Neuron (in vitro differentiated cells): ENCODE data around the gene SPC25.
A peak's percentile ranks its signal among the peaks of the same experiment; 100 is the strongest.
"Not testable (repeated sequence)": the region's sequence is repeated elsewhere in the genome, so short reads cannot be mapped to it uniquely, and the experiment has no call there.

ENCODE experiments used
- H2AFZ ChIP-seq: one replicate; pipeline ENCODE4 v1.6.1; 2013; ENCODE audit warnings: low read depth, mild to moderate bottlenecking, inconsistent platforms, low read length, moderate library complexity
- H3K27me3 ChIP-seq: one replicate; pipeline ENCODE4 v1.6.1; 2013; ENCODE audit warnings: low read length; ENCODE audit not compliant: insufficient read depth
- H3K36me3 ChIP-seq: one replicate; pipeline ENCODE4 v1.6.1; 2013; ENCODE audit warnings: low read length; ENCODE audit not compliant: insufficient read depth
- H3K4me1 ChIP-seq: one replicate; pipeline ENCODE4 v1.6.1; 2013; ENCODE audit warnings: low read length; ENCODE audit not compliant: insufficient read depth
- H3K4me3 ChIP-seq: 2 replicates; pipeline ENCODE4 v1.5.1; 2013; ENCODE audit warnings: mild to moderate bottlenecking, low read length, moderate library complexity
- H3K9me3 ChIP-seq: one replicate; pipeline ENCODE4 v1.6.1; 2013; ENCODE audit warnings: low read length

SPC25 gene, protein sequence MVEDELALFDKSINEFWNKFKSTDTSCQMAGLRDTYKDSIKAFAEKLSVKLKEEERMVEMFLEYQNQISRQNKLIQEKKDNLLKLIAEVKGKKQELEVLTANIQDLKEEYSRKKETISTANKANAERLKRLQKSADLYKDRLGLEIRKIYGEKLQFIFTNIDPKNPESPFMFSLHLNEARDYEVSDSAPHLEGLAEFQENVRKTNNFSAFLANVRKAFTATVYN

DNA sequence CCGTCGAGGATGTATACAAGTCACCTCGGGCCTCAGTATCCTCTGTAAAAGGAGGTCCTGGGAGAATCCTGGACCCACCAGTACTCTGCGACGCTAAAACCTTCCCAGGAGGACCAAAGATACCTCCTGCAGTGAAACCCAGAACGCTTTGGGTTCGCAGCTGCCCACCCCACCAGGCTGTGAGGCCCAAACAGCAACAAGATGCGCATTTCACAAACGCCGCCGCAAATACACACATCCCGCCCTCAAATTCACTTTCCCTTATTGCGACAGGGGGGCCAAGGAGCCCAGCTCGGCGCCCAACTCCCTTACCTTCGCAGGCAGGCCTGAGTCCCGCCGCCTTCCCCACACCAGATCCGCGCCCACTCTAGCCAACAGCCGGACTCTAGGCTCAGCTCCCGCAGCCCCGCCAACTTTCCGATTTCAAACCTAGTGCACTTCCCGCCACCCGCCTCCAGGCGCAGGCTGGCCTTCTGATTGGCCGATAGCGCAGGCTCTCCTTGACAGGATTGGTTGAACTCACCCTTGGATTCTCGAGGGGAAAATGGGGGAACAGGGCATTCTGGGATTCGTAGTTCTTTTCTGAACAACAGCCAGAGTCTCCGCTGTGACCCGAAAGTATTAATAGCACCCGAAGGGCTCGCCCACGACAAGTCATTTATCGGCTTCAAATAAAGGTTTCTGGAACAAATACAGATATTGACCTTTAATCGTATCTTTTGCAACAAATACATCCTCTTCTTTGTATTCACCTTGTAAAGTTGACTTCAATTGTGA lies at the start of gene SPC25:
TSS of gene SPC25 (minus strand) at position 425 of the 777 bp plus-strand sequence. CDS start 911 bp downstream, outside the sequence.
- Histone ChIP-seq H2AFZ (peak within 1 kb of the TSS; percentile 99), H3K4me3 (peak within 1 kb of the TSS; percentile 85), H3K27me3 (peaks cover 16% of the 10 kb centered on the region), H3K9me3 (no peaks in the 10 kb centered on the region), H3K4me1 (peaks cover 11% of the 10 kb centered on the region), H3K36me3 (peaks cover 15% of the 10 kb centered on the region)

DNA sequence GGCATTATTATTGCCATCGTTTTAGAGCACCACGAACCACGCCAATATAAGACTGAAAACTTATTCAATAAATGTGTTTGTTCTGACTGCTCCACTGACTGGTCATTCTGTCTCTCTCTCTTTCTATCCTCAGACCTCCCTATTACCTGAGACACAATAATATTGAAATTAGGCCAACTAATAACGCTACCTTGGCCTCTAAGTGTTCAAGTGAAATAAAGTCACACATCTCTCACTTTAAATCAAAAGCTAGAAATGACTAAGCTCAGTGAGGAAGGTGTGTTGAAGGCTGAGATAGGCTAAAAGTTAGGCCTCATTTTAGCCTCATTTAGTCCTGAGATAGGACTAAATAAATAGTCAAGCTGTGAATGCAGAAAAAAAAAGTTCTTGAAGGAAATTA lies 49.7 kb upstream of the SPC25 start:
- Histone ChIP-seq H3K4me3 (no peak overlapping the region), H3K9me3 (no peaks in the 10 kb centered on the region), H3K4me1 (peaks cover 4% of the 10 kb centered on the region), H3K27me3 (no peaks in the 10 kb centered on the region), H3K36me3 (no peaks in the 10 kb centered on the region), H2AFZ (no peak overlapping the region)

DNA sequence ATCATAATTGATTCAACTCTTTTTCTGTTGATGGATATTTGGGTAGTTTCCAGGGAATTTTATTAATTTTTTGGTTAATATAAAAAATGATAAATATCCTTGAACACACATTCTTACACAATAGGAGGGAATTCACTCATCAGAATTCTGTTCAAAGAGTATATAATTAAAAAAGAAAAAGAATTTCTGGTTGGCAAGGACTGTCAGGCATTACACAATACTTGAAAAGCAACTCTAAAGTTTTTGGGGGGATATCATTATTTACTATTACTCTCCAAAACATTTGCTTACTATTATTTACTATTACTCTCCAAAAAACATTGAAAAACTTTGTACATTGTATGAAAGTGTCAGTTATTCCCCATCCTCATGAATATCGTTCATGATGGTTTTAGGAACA lies 48.8 kb upstream of the SPC25 start:
- Histone ChIP-seq H3K4me3 (no peak overlapping the region), H3K9me3 (no peaks in the 10 kb centered on the region), H3K27me3 (no peaks in the 10 kb centered on the region), H3K4me1 (peaks cover 13% of the 10 kb centered on the region), H2AFZ (no peak overlapping the region), H3K36me3 (no peaks in the 10 kb centered on the region)

DNA sequence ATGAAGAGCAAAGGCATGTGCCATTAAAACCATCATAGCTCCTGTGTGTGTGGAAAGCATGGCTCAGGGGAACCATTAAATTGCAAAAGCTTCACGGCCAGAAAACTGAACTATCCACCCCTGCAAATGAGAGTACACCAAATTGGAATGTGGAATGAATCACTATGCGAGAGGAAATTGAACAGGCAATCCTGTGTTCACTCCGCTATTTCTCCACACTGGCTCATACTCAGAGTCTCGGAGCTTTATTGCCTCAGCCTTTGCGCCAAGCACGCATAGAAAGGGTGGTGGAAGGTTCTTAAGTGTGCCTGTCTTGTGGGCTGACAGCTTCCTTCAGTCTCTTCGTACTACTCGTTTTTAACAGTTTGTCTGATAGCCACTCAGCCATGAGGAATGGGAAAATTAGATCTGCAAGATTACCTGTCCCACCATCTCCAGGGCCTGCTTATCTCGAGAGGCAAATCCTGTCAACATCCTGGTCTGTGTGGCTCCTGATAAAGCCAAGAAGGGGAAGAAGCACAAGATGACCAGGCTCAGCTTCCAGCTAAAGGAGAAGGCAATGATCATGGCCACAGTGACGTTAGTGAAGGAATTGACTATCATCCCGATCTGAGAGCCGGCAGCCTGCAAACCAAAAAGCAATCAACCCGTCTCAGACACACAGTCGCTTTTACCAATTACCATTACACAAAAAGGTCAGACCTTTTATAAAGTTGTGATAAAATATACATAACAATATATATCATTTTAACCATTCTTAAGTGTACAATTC lies 45.8 kb upstream of the SPC25 start:
- H3K27me3 ChIP-seq: no peaks in the 10 kb centered on the region
- no peak overlapping the region for H2AFZ ChIP-seq
- H3K9me3 ChIP-seq: no peaks in the 10 kb centered on the region
- peaks cover 14% of the 10 kb centered on the region for H3K4me1 ChIP-seq
- no peak overlapping the region for H3K4me3 ChIP-seq
- H3K36me3 ChIP-seq: no peaks in the 10 kb centered on the region

DNA sequence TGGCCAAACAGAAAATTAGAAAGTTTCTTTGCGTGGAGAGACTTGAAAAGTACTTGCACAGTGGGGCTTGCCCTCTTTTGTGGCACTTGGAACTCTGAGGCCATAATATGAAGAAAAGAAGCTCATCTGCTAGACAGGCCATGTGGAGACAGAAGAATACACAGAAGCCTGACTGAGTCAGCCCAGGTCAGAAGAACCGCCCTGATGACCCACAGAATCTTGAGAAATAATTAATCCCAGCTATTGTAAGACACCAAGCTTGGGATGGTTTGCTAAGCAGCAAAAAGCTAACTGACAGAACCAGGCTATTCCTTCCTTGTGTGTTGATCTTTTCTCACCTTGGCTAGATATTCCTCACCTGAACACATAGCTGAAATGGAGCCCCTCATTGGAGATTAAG lies 44.6 kb upstream of the SPC25 start:
- Histone ChIP-seq H3K27me3 (no peaks in the 10 kb centered on the region), H3K9me3 (no peaks in the 10 kb centered on the region), H3K4me3 (no peak overlapping the region), H2AFZ (no peak overlapping the region), H3K36me3 (no peaks in the 10 kb centered on the region), H3K4me1 (peaks cover 14% of the 10 kb centered on the region)

DNA sequence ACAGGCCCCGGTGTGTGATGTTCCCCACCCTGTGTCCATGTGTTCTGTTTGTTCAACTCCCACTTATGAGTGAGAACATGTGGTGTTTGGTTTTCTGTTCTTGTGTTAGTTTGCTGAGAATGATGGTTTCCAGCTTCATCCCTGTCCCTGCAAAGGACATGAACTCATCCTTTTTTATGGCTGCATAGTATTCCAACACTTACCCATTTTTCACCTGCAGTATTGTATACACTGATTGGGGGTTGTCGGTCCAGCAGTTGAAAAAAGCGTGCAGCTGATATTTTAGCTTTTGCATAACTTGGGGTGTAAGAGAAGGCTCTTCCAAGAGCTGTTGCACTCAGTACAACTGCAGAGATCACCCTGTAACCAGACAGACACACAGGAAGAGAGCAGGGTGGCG lies 41.9 kb upstream of the SPC25 start:
- not testable (repeated sequence) for H3K4me3 ChIP-seq, H3K36me3 ChIP-seq, H3K9me3 ChIP-seq, H2AFZ ChIP-seq, H3K27me3 ChIP-seq
- H3K4me1 ChIP-seq: peaks cover 14% of the 10 kb centered on the region

DNA sequence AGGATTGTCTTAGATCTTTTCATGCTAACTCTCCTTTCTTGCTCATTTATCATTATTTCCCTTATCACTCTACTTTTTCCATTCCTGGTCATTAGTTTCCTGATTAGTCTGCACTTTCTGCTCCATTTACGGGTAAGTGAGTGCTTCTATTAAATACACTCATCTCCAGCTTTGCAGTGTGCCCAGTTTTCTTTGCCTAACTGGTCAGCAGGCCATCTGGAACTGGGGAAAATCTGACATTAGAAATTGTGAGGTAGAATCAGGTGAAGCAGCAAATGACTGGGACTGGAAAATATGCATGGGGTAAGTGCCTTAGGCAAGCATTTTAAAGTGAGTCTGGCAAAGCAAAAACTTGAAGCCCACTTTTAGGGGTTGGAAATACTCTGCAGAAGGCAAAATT lies 40.0 kb upstream of the SPC25 start:
- Histone ChIP-seq H3K27me3 (no peaks in the 10 kb centered on the region), H2AFZ (no peak overlapping the region), H3K4me3 (no peak overlapping the region), H3K36me3 (no peaks in the 10 kb centered on the region), H3K9me3 (no peaks in the 10 kb centered on the region), H3K4me1 (peaks cover 13% of the 10 kb centered on the region)

DNA sequence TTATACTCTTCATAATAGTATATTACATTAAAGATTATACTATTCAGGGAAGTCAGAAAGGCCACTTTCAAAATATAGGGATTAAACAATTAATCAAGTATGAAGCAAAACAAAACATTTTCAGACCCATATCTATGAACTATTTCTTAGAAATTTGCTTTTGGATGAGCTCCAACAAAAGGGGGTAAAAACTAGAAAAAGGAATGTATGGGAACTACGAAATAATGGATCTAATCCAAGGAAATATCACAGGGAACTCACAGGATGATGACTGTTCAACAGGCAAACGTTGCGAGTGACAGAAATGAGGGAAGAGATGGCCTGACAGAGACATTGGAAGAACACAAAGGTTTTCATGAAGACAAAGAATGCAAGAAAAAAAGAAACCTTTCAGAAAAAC lies 38.8 kb upstream of the SPC25 start:
- Histone ChIP-seq H3K4me3 (no peak overlapping the region), H3K4me1 (peaks cover under 1% of the 10 kb centered on the region), H3K27me3 (no peaks in the 10 kb centered on the region), H3K36me3 (no peaks in the 10 kb centered on the region), H2AFZ (no peak overlapping the region), H3K9me3 (no peaks in the 10 kb centered on the region)

DNA sequence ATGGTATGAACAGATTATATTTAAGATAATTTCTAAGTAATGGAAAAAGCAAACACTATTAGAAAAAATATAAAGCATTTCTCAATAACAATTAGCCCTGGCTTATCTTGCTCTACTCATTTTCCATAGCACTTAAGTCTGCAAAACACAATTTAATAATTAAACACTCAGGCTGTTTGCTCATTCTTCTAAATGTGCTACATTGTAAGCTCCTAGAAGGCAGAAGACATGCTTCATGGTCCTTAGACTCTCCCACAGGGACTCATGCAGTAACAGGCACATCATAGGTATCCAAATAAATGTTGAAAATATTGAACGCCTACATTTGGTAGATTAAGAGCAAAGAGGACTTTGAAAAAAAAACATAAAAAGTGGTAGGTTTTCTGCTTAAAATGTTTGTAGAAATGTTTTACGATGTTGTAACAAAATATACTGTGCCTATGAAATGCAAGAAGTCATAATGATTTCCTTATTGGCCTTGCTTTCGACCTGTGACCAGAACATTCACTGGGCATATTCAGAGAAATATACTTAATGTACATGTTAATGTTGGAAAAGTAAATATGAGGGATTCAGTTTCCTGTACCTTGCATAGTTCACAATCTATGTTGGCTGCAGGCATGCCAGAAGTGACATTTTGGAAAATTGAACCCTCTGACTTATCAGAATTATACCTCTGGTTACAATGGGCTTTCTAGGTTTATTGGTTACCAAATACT lies 38.0 kb upstream of the SPC25 start:
- Histone ChIP-seq H3K36me3 (no peaks in the 10 kb centered on the region), H3K9me3 (no peaks in the 10 kb centered on the region), H3K27me3 (no peaks in the 10 kb centered on the region), H2AFZ (no peak overlapping the region), H3K4me3 (no peak overlapping the region), H3K4me1 (no peaks in the 10 kb centered on the region)

DNA sequence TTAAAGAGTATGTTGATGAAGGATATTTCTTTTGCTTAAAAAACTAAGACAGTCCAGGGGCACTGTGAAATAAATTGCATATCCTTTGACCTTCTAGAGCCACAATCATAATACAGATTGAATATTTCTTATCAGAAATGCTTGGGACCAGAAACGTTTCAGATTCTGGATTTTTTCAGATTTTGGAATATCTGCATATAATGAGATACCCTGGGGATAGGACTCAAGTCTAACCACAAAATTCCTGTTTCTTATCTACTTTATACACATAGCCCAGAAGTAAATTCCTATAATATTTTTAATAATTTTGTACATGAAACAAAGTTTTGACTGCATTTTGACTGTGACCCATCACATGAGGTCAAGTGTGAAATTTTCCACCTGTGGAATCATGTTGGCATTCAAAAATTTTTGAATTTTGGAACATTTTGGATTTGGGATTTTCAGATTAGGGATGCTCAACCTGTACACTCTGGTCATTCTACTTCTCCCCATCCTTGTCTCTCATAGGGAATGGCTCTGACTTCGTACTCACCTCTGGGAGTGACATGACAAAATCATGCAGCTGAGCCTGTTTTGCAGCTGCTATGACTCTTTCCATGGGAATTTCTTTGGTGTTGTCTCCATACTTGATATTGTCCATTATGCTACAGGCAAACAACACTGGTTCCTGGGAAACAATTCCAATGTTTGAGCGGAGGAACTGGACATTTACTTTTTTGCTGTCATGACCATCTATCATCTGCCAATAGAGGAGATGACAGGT lies 36.6 kb upstream of the SPC25 start:
- Histone ChIP-seq H3K4me3 (no peak overlapping the region), H3K4me1 (no peaks in the 10 kb centered on the region), H3K36me3 (no peaks in the 10 kb centered on the region), H2AFZ (no peak overlapping the region), H3K9me3 (no peaks in the 10 kb centered on the region), H3K27me3 (no peaks in the 10 kb centered on the region)

DNA sequence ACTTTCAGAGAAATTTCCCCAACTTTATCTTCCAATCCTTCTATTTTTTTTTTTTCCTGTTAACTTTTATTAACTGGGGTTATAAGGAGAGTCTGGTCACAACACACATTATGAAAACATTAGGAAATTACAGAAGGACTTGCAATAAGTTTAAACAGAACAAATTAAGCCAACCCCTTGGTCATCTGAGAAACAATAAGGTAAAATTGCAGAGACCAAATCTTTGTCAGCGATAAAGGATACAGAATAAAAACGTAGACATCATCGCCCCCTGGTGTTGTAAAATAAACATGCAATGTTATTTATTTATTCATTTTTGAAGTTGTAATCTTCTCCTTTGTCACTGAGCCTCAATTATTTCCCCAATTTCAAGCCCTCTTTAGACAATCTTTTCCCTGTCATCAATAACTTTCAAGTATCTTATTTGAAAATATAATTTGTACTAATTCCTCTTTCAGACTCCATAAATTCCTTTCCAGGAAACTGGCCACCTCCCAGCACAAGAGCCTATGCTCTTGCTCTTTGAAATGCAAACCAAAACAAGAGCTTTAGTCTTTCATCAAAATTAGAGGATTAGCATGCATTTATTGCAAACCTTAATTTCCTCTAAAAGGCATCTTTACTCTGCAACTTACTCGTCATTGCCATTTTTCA lies 30.4 kb upstream of the SPC25 start:
- Histone ChIP-seq H3K4me3 (no peak overlapping the region), H2AFZ (no peak overlapping the region), H3K27me3 (no peaks in the 10 kb centered on the region)

DNA sequence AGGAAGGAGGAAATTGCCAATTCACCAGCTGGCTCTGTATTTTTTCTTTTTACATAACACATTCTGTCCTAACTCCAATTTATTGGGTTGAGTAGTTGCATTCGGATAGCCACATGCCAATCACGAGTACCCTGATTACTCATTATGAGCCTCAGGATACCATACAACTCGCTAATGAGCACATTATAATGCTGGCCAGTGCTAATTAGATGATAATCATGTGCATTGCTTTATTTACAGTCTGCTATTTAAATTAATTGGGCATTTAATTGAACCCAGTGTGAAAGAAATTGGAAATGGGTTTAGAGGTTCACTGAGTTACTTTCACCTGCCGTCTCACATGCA lies 26.1 kb upstream of the SPC25 start:
- Histone ChIP-seq H3K4me1 (peaks cover 14% of the 10 kb centered on the region), H3K4me3 (no peak overlapping the region), H3K9me3 (no peaks in the 10 kb centered on the region), H2AFZ (no peak overlapping the region), H3K36me3 (no peaks in the 10 kb centered on the region), H3K27me3 (no peaks in the 10 kb centered on the region)

More for the DNA sequence above, 30.4 kb upstream of the SPC25 start:
- H3K36me3 ChIP-seq: no peaks in the 10 kb centered on the region
- no peaks in the 10 kb centered on the region for H3K9me3 ChIP-seq
- no peaks in the 10 kb centered on the region for H3K4me1 ChIP-seq
